Esophagus squamous epithelium (tissue), 5 donors: Measurements from ENCODE around the gene APOL3. TPM values are rescaled to one million over a fixed set of nuclear protein-coding genes. Genes with fewer than 3 reads are reported as not detected.

ENCODE experiments used
- DNase-seq: peaks from one replicate; lab custom pipeline; 2025; lab: John Stamatoyannopoulos, UW
- H3K27ac ChIP-seq, 4 donors: fragments of 200-600 bp; sonication (generic); one replicate each; pipeline ENCODE4 v1.5.1; 2016 to 2019; ENCODE audit warnings: mild to moderate bottlenecking in 1 of 4
- H3K27me3 ChIP-seq, 4 donors: fragments of 200-600 bp; sonication (generic); 1 replicate in 3 of 4; 2 replicates in 1 of 4; pipeline versions ENCODE4 v1.5.1 to v1.6.0; 2017 to 2021; ENCODE audit warnings: antibody characterized with exemption in 1 of 4
- H3K36me3 ChIP-seq, 3 donors: fragments of 200-600 bp; sonication (generic); one replicate each; pipeline ENCODE4 v1.5.1; 2016 to 2019
- H3K4me1 ChIP-seq, 3 donors: fragments of 200-600 bp; sonication (generic); one replicate each; pipeline ENCODE4 v1.5.1; 2017 to 2019
- H3K4me3 ChIP-seq, 4 donors: fragments of 200-600 bp; sonication (generic); 1 replicate in 3 of 4; 2 replicates in 1 of 4; pipeline ENCODE4 v1.5.1; 2016 to 2019; ENCODE audit warnings: mild to moderate bottlenecking in 2 of 4, moderate library complexity in 1 of 4
- H3K9me3 ChIP-seq, 3 donors: fragments of 200-600 bp; sonication (generic); one replicate each; pipeline ENCODE4 v1.5.1; 2016 to 2019
- POLR2A ChIP-seq, 4 donors: fragments of 450-650 bp; IDR thresholded peaks; one replicate each; pipeline ENCODE4 v1.6.1; 2017; ENCODE audit warnings: antibody characterized with exemption in 4 of 4, mild to moderate bottlenecking in 4 of 4, moderate library complexity in 3 of 4
- WGBS, 2 donors: methylation state at CpG; one replicate each; pipeline ENCODE4 v1.1.5; 2018; 5-methylcytosine and 5-hydroxymethylcytosine counted together
- intact Hi-C: fragments of 100-400 bp; cut with DNase I; formaldehyde crosslinking; loops from one replicate; pipeline ENCODE4 v1.15.0; 2022
- total RNA-seq, 4 donors: library from RNA; depleted of rRNA; stranded (reverse); fragments of >200 nt; gene quantifications; one replicate each; pipeline ENCODE4 v1.1.0, GENCODE V29; 2016
- TF ChIP-seq, protein P1 (sequence below), 6 experiments: fragments of 450-650 bp in 4 of 6; fragments of 200-600 bp in 2 of 6; sonication (generic) in 2 of 6; IDR thresholded peaks; one replicate each; pipeline ENCODE4 v1.5.1; 2016 to 2019; ENCODE audit warnings: antibody characterized with exemption in 6 of 6, mild to moderate bottlenecking in 4 of 6, moderate library complexity in 4 of 6
- donor health status: DM: yes; HTN: yes; CAD: no.

APOL3 gene
- total RNA-seq, 4 donors from 2014 or later: 6.8 to 48.1 (median 17.0) TPM

GRCh38 chr22:36107436-36107835 is 53.1 kb downstream of the APOL3 start:
- Histone ChIP-seq H3K27me3 (no peaks in the 10 kb centered on the region), H3K27ac (no peak overlapping the region), H3K9me3 (no peaks in the 10 kb centered on the region), H3K36me3 (no peaks in the 10 kb centered on the region), H3K4me3 (no peak overlapping the region), H3K4me1 (peaks cover 0 to 6% (median 0%) of the 10 kb centered on the region in 3 donors)
- no peak for DNase-seq
- intact Hi-C loops: no loop called here
- no peak for TF ChIP-seq POLR2A (IDR thresholded peaks at IDR 0.05)
- TF ChIP-seq, protein P1, sequence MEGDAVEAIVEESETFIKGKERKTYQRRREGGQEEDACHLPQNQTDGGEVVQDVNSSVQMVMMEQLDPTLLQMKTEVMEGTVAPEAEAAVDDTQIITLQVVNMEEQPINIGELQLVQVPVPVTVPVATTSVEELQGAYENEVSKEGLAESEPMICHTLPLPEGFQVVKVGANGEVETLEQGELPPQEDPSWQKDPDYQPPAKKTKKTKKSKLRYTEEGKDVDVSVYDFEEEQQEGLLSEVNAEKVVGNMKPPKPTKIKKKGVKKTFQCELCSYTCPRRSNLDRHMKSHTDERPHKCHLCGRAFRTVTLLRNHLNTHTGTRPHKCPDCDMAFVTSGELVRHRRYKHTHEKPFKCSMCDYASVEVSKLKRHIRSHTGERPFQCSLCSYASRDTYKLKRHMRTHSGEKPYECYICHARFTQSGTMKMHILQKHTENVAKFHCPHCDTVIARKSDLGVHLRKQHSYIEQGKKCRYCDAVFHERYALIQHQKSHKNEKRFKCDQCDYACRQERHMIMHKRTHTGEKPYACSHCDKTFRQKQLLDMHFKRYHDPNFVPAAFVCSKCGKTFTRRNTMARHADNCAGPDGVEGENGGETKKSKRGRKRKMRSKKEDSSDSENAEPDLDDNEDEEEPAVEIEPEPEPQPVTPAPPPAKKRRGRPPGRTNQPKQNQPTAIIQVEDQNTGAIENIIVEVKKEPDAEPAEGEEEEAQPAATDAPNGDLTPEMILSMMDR (IDR thresholded peaks at IDR 0.05): no peak
- WGBS, 2 donors: 49 to 63% methylated on average over 7 of the region's 8 CpGs

DNA sequence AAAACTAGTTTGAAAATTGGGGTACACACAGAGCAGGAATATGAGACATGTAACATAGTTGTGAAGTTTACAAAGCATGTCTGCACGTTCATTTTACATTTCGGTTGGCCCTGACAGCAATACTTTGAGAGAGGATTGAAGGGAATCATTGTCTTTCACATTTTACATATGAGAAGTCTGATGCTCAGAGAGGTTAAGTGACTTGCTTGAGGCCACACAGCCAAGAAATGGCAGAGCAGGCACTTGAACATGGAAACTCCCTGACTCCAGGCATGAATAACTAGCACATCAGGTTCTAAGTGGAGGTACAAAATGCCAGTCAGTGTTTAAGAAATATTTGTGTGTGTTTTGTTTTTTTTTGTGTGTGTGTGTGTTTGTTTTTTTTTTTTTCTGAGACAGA is 53.6 kb downstream of the APOL3 start:
- no peak for TF ChIP-seq POLR2A (IDR thresholded peaks at IDR 0.05)
- TF ChIP-seq, protein P1 (IDR thresholded peaks at IDR 0.05): no peak
- Histone ChIP-seq H3K36me3 (no peaks in the 10 kb centered on the region), H3K27me3 (no peaks in the 10 kb centered on the region), H3K4me1 (peaks cover 0 to 6% (median 0%) of the 10 kb centered on the region in 3 donors), H3K4me3 (no peak overlapping the region), H3K9me3 (no peaks in the 10 kb centered on the region), H3K27ac (no peak overlapping the region)
- 87% methylated on average over 2 of the region's 2 CpGs for WGBS, 2 donors
- intact Hi-C loops: no loop called here
- no peak for DNase-seq

GRCh38 chr22:36104988-36105387 is 55.6 kb downstream of the APOL3 start:
- H3K36me3 ChIP-seq: no peaks in the 10 kb centered on the region
- H3K9me3 ChIP-seq: no peaks in the 10 kb centered on the region
- DNase-seq: no peak
- H3K4me3 ChIP-seq: no peak overlapping the region
- no peak overlapping the region for H3K27ac ChIP-seq
- intact Hi-C loops: no loop called here
- TF ChIP-seq, protein P1 (IDR thresholded peaks at IDR 0.05): no peak
- no peak for TF ChIP-seq POLR2A (IDR thresholded peaks at IDR 0.05)
- no peaks in the 10 kb centered on the region for H3K4me1 ChIP-seq
- peaks cover 0 to 4% (median 0%) of the 10 kb centered on the region in 4 donors for H3K27me3 ChIP-seq
- 47 to 56% methylated on average over 5 of the region's 5 CpGs for WGBS, 2 donors

DNA sequence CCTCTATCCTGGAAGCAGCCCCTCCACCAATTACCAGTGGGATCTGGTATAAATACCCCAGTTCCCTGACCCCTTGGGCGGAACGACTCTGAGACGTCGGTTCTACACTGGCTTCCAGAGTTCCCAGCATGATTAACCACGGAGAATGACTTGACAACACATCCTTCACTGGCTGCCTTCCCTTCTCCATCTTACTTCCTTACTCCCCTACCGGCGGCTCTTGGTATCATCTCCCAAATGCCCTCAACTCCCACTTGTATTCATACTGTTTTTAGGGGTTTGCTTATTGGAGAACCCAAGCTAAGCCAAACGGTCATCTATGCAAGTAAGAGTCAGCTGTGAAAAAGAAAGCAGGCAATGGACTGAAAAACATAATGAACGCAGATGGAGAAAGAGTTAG is 56.1 kb downstream of the APOL3 start:
- Histone ChIP-seq H3K36me3 (no peaks in the 10 kb centered on the region), H3K27ac (no peak overlapping the region), H3K27me3 (peaks cover 0 to 4% (median 0%) of the 10 kb centered on the region in 4 donors), H3K9me3 (no peaks in the 10 kb centered on the region), H3K4me3 (no peak overlapping the region), H3K4me1 (no peaks in the 10 kb centered on the region)
- no peak for TF ChIP-seq POLR2A (IDR thresholded peaks at IDR 0.05)
- TF ChIP-seq, protein P1 (IDR thresholded peaks at IDR 0.05): no peak
- no peak for DNase-seq
- intact Hi-C loops: no loop called here
- 77 to 85% methylated on average over 8 to 9 of the region's 9 CpGs for WGBS, 2 donors

DNA sequence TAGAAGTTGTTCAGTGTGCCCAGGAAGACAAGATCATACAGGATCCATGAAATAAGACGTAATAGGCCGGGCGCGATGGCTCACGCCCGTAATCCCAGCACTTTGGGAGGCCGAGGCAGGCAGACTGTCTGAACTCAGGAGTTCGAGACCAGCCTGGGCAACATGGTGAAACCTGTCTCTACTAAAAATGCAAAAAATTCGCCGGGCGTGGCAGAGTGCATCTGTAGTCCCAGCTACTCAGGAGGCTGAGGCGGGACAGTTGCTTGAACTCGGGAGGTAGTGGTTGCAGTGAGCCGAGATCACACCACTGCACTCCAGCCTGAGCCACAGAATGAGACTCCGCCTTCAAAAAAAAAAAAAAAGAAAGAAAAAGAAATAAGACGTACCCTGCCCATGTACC is 56.7 kb downstream of the APOL3 start:
- 75 to 84% methylated on average over 16 of the region's 16 CpGs for WGBS, 2 donors
- no peak for DNase-seq
- no peaks in the 10 kb centered on the region for H3K4me1 ChIP-seq
- no peak overlapping the region for H3K27ac ChIP-seq
- no peak overlapping the region for H3K4me3 ChIP-seq
- intact Hi-C loops: no loop called here
- H3K27me3 ChIP-seq: peaks cover 0 to 4% (median 0%) of the 10 kb centered on the region in 4 donors
- H3K9me3 ChIP-seq: no peaks in the 10 kb centered on the region
- no peak for TF ChIP-seq POLR2A (IDR thresholded peaks at IDR 0.05)
- TF ChIP-seq, protein P1 (IDR thresholded peaks at IDR 0.05): no peak
- no peaks in the 10 kb centered on the region for H3K36me3 ChIP-seq
